Measurements from ENCODE around the gene NXNL2.

Gene NXNL2

GRCh38 chr9:88534456-88535225 lies at the start of gene NXNL2:
NXNL2 (plus strand) TSS chr9:88535178; CDS start chr9:88535435, 257 bp downstream.
- DNase-seq (ENCODE audit: low spot score): peak; percentile 93

GRCh38 chr9:88488166-88488565 lies 46.8 kb upstream of the NXNL2 start:
- DNase-seq (ENCODE audit: low spot score): no peak

GRCh38 chr9:88494983-88495721 lies 39.8 kb upstream of the NXNL2 start:
- DNase-seq (ENCODE audit: low spot score): no peak

- no peak for DNase-seq (ENCODE audit: low spot score)
Observed at GRCh38 chr9:88497224-88497623, 37.8 kb upstream of the NXNL2 start.

- DNase-seq (ENCODE audit: low spot score): no peak
Observed at GRCh38 chr9:88498880-88499279, 36.1 kb upstream of the NXNL2 start.

GRCh38 chr9:88501086-88501485 lies 33.9 kb upstream of the NXNL2 start:
- no peak for DNase-seq (ENCODE audit: low spot score)

- DNase-seq (ENCODE audit: low spot score): no peak
Observed at GRCh38 chr9:88502552-88503034, 32.4 kb upstream of the NXNL2 start.

GRCh38 chr9:88503081-88503844 lies 31.7 kb upstream of the NXNL2 start:
- no peak for DNase-seq (ENCODE audit: low spot score)

GRCh38 chr9:88503845-88504764 lies 30.9 kb upstream of the NXNL2 start:
- no peak for DNase-seq (ENCODE audit: low spot score)

- no peak for DNase-seq (ENCODE audit: low spot score)
Observed at GRCh38 chr9:88508326-88508725, 26.7 kb upstream of the NXNL2 start.

GRCh38 chr9:88511906-88512305 lies 23.1 kb upstream of the NXNL2 start:
- no peak for DNase-seq (ENCODE audit: low spot score)

- DNase-seq (ENCODE audit: low spot score): no peak
Observed at GRCh38 chr9:88514247-88514646, 20.7 kb upstream of the NXNL2 start.

- no peak for DNase-seq (ENCODE audit: low spot score)
Observed at GRCh38 chr9:88521308-88521707, 13.7 kb upstream of the NXNL2 start.

- no peak for DNase-seq (ENCODE audit: low spot score)
Observed at GRCh38 chr9:88522360-88522759, 12.6 kb upstream of the NXNL2 start.

GRCh38 chr9:88523056-88523455 lies 11.9 kb upstream of the NXNL2 start:
- peak; percentile 62 for DNase-seq (ENCODE audit: low spot score)

- no peak for DNase-seq (ENCODE audit: low spot score)
Observed at GRCh38 chr9:88524911-88525310, 10.1 kb upstream of the NXNL2 start.

- DNase-seq (ENCODE audit: low spot score): no peak
Observed at GRCh38 chr9:88527618-88528017, 7.4 kb upstream of the NXNL2 start.

GRCh38 chr9:88528080-88528790 lies 6.7 kb upstream of the NXNL2 start:
- DNase-seq (ENCODE audit: low spot score): peak; percentile 28

GRCh38 chr9:88529496-88529895 lies 5.5 kb upstream of the NXNL2 start:
- no peak for DNase-seq (ENCODE audit: low spot score)

GRCh38 chr9:88530051-88530450 lies 4.9 kb upstream of the NXNL2 start:
- peak; percentile 66 for DNase-seq (ENCODE audit: low spot score)
